GM18868 (cell line): Measurements from ENCODE around the gene FOXN3.
A peak's percentile ranks its signal among the peaks of the same experiment; 100 is the strongest.

Experiments
- ATAC-seq: cut with Tn5 transposase; IDR thresholded peaks from one replicate; pipeline ENCODE4 v1.9.1; 2021; ENCODE audit warnings: mild to moderate bottlenecking, moderate library complexity; ENCODE audit not compliant: unreplicated experiment

FOXN3 gene

GRCh38 chr14:89409961-89410360 lies 7.1 kb downstream of the FOXN3 start:
- no peak for ATAC-seq

DNA sequence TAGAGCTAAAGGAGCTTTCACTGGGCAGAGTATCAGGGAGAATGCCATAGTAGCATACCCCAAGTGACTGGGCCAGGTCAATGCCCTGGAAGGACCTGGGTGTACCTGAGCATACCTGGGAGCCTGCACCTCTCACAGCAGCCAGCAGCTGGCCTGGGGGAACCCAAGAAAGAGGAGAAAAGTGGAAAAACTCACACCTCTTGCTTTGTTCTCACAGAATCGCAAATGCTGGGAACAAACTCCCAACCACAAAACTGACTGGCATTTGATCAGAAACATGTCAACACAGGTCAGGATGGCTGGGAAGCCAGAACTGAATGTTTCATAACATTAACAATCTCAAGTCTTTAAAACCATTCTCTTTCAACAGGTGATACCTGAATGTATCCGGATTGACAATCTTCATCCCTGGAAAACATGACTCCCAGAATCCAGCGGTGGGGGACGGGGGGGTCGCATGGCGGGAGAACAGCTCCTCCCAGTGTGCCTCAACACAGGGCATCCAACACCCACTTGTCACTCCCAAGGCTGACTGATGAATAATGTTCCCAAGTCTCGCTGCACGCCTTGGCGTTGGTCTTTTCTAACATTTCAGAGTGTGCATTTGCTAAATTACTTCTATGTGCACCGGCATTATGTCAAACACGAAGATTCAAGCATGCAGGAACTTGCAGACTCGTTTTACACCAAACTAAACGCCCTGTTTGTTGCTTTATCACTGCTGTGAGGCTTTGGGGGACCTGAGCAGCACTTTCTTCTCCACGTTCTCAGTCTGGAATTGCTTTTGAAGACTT lies 7.9 kb downstream of the FOXN3 start:
- no peak for ATAC-seq

GRCh38 chr14:89407856-89408255 lies 9.2 kb downstream of the FOXN3 start:
- no peak for ATAC-seq

GRCh38 chr14:89406941-89407340 lies 10.1 kb downstream of the FOXN3 start:
- ATAC-seq, result no peak

DNA sequence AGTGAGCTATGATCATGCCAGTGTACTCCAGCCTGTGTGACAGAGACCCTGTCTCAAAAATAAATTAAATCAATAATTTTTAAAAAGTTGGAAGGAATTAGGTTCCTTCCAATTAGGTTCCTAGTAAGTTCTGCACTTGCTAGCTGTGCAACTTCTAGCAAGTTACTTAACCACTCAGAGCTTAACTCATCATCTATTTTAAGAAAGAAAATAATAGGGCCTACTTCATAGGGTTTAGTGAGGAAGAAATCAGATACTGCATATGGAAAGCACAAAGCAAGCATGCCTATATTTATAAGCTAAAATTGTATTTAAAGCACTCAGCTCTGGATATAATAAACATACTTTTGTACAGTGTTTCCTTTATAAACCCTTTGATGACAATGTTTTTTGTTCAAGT lies 10.7 kb downstream of the FOXN3 start:
- ATAC-seq, result no peak

GRCh38 chr14:89405712-89406111 lies 11.3 kb downstream of the FOXN3 start:
- ATAC-seq, result no peak

GRCh38 chr14:89402363-89402762 lies 14.7 kb downstream of the FOXN3 start:
- no peak for ATAC-seq

DNA sequence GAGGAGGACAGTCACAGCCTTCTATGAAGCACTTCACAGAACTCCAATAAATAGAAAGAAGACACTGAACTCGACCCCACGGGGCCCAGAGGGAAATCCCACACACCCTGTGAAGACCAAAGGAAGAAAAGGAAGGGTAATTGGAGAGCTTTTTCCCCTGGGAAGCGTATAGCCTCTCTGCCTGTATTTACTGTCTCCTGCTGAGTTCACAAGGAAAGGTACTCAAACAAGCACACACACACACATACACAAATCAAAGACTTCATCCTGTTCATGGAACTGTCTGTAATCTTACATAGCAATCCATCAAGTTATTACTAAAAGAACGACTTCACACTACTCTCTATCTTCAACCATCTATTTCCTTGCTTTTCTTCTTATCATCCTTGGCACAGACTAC lies 15.3 kb downstream of the FOXN3 start:
- ATAC-seq, result no peak

- no peak for ATAC-seq
Measured at GRCh38 chr14:89401241-89401640, 15.8 kb downstream of the FOXN3 start.

- no peak for ATAC-seq
Measured at GRCh38 chr14:89400529-89400928, 16.5 kb downstream of the FOXN3 start.

- ATAC-seq, result no peak
Measured at GRCh38 chr14:89399594-89400068, 17.4 kb downstream of the FOXN3 start.

GRCh38 chr14:89399157-89399556 lies 17.9 kb downstream of the FOXN3 start:
- no peak for ATAC-seq

DNA sequence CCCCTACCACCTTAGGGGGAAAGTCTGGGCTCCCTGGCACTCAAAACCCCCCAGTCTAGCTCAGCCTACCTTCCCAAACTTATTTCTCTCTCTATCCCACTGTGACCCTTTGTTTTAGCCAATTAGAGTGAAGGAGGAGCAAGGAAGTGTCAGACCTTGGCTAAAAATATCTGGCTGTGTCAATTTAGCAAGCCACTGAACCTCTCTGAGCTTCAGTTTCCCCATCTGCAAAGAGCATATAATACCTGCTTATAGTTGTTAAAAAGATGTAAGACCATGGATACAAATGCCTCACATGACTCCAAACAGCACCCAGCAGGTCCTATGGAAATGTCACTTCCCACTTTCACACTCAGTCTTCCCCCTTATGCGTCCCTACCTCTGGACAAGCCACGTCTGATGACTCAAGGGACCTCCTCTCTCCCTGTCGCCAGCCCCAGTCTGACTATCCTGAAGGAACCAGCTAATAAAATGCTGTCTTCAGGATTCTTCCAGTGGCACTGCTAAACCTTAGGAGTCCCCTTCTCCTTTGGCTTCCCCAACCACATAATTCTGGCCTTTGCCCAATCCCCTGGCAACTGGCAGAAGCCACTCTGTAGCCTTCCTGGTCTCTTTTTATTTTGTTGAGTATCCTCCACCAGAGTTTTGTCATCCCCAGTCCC lies 19.3 kb downstream of the FOXN3 start:
- ATAC-seq, result no peak

GRCh38 chr14:89394972-89395371 lies 22.1 kb downstream of the FOXN3 start:
- no peak for ATAC-seq

DNA sequence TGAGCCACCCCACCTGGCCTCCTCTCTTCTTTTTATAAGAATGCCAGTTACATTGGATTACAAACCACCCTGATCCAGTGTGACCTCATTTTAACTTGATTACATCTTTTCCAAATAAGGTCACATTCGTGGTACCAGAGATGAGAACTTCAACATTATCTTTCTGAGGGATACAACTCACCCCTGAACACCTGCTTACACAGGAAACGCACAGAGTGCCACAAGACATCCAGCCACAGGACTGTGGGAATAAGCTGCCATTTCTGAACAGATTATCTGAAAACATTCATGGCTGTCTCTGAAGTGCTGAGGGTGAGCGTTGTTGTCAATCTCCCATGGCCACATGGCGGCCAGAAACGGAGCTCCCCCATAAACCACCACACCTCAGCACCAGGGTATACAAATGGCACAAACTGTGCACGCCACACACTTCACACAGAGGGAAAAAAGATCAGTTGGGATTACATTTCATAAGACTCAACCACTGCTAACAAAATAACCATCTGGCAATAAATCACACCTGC lies 23.7 kb downstream of the FOXN3 start:
- ATAC-seq, result no peak

DNA sequence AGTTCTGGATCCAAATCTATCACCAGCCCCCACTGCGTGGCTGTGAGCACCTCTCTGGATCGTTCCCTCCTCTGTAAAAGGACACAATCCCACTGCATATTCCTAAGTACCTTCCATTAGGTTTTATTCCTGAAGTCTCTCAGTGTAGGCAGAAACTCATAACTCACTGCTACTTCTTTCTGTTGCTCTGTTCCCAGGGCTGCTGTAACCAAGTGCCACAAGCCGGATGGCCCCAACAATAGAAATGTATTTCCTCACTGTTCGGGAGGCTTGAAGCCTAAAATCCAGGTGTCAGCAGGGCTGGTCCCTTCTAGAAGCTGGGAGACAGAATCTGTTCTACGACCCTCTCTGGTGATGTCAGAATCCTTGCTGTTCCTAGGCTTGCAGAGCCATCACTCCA lies 24.9 kb downstream of the FOXN3 start:
- ATAC-seq, result no peak

DNA sequence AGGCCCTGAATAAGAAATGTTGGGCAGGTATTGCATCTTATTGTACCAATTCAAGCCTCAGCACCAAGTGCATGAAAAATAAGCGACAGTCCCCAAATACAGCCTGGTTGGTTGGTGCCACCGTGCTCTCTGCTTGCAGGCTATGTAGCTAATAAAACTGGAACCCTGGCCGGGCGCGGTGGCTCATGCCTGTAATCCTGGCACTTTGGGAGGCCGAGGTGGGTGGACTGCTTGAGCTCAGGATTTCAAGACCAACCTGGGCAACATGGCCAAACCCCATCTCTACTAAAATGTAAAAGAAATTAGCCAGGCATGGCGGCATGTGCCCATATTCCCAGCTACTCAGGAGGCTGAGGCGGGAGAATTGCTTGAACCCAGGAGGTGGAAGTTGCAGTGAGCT lies 25.5 kb downstream of the FOXN3 start:
- no peak for ATAC-seq

DNA sequence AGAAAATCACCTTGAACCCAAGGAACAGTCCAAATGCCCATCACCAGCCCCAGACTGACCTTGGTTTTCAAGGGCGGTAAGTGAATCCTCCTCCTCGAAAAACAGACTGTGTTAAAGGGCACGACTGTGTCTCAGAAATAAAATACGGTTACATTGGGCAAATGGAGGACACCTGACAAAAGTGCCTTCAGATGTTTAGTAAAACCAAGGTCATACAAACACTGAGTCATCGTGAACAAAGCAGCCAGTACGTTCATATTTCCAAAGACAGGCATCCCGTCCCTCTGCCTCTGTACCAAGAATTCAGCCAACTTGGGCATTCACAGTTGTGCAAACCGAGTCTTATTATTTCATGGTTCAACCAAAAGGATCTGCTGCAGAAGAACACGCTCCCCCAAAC lies 25.9 kb downstream of the FOXN3 start:
- no peak for ATAC-seq

GRCh38 chr14:89388853-89389252 lies 28.2 kb downstream of the FOXN3 start:
- no peak for ATAC-seq

DNA sequence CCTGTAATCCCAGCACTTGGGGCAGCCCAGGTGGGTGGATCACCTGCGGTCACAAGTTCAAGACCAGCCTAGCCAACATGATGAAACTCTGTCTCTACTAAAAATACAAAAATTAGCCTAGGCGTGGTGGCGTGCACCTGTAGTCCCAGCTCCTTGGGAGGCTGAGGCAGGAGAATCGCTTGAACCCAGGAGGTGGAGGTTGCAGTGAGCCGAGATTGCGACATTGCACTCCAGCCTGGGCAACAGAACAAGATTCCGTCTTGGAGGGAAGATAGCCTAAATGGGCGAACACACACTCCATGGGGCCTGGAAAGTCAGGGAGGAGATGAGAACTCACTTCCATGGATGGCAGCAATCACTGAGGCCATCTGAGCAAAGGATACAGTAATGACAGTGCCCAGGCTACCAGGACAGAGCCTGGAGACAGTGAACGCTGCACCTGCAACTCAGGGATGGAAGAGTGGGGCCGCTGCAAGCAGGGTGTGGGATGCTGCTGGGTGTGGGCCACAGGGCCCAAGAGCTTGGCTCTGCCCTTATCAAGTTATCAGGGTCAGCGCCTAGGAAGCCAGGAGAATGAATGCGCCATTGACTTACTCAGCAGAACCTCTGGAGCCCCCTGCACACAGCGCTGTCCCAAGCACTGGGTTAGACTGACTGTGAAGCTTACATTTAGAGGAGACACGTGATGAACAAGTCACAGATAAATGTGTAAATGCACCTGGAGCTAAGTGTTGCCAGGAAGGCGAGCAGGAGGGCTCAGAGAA lies 28.9 kb downstream of the FOXN3 start:
- no peak for ATAC-seq

GRCh38 chr14:89386212-89386886 lies 30.7 kb downstream of the FOXN3 start:
- ATAC-seq, result peak; percentile 47
